Measurements from ENCODE around the gene VWA8.
"Not testable (repeated sequence)": the region's sequence is repeated elsewhere in the genome, so short reads cannot be mapped to it uniquely, and the experiment has no call there.

Gene VWA8

GRCh38 chr13:41608111-41608838 is 352.6 kb downstream of the VWA8 start:
- DNase-seq = no peak

- no peak for DNase-seq
Observed at GRCh38 chr13:41606646-41607045, 354.3 kb downstream of the VWA8 start.

- DNase-seq = no peak
Observed at GRCh38 chr13:41605319-41606285, 355.3 kb downstream of the VWA8 start.

- DNase-seq = no peak
Observed at GRCh38 chr13:41603917-41604316, 357.0 kb downstream of the VWA8 start.

- DNase-seq = no peak
Observed at GRCh38 chr13:41601718-41602445, 359.0 kb downstream of the VWA8 start.

- DNase-seq = no peak
Observed at GRCh38 chr13:41599619-41600018, 361.3 kb downstream of the VWA8 start.

GRCh38 chr13:41597348-41598041 is 363.4 kb downstream of the VWA8 start:
- DNase-seq = no peak

- no peak for DNase-seq
Observed at GRCh38 chr13:41596190-41596589, 364.7 kb downstream of the VWA8 start.

- DNase-seq = no peak
Observed at GRCh38 chr13:41595298-41595697, 365.6 kb downstream of the VWA8 start.

- DNase-seq = no peak
Observed at GRCh38 chr13:41590643-41591042, 370.3 kb downstream of the VWA8 start.

GRCh38 chr13:41590122-41590521 is 370.8 kb downstream of the VWA8 start:
- no peak for DNase-seq

- DNase-seq = no peak
Observed at GRCh38 chr13:41589434-41589833, 371.5 kb downstream of the VWA8 start.

GRCh38 chr13:41588899-41589298 is 372.0 kb downstream of the VWA8 start:
- no peak for DNase-seq

- DNase-seq = no peak
Observed at GRCh38 chr13:41588448-41588847, 372.5 kb downstream of the VWA8 start.

GRCh38 chr13:41587490-41587889 is 373.4 kb downstream of the VWA8 start:
- DNase-seq = no peak

- no peak for DNase-seq
Observed at GRCh38 chr13:41586216-41586615, 374.7 kb downstream of the VWA8 start.

- DNase-seq = no peak
Observed at GRCh38 chr13:41582027-41582463, 378.9 kb downstream of the VWA8 start.

GRCh38 chr13:41580345-41580744 is 380.6 kb downstream of the VWA8 start:
- DNase-seq = no peak

- DNase-seq = no peak
Observed at GRCh38 chr13:41579881-41580280, 381.0 kb downstream of the VWA8 start.

GRCh38 chr13:41579168-41579567 is 381.7 kb downstream of the VWA8 start:
- no peak for DNase-seq

- no peak for DNase-seq
Observed at GRCh38 chr13:41578371-41578770, 382.5 kb downstream of the VWA8 start.

- DNase-seq = no peak
Observed at GRCh38 chr13:41577436-41577835, 383.5 kb downstream of the VWA8 start.

- not testable (repeated sequence) for DNase-seq
Observed at GRCh38 chr13:41573640-41574039, 387.3 kb downstream of the VWA8 start.

All from NCI-H2171 (cell line).